Parathyroid adenoma (tissue), 2 donors: ENCODE results near the gene DNMT3B.
"Not testable (repeated sequence)": the region's sequence is repeated elsewhere in the genome, so short reads cannot be mapped to it uniquely, and the experiment has no call there.

Experiments used
- H2AFZ ChIP-seq: fragments of 300-600 bp; sonication (generic); one replicate; pipeline ENCODE4 v1.7.0; 2017; ENCODE audit warnings: antibody characterized with exemption, mild to moderate bottlenecking
- H3K27ac ChIP-seq: fragments of 300-600 bp; sonication (generic); one replicate; pipeline ENCODE4 v1.7.0; 2017
- H3K27me3 ChIP-seq: fragments of 300-600 bp; sonication (generic); one replicate; pipeline ENCODE4 v1.7.0; 2017; ENCODE audit warnings: low read length; ENCODE audit not compliant: control insufficient read depth, insufficient read depth
- H3K36me3 ChIP-seq: fragments of 300-600 bp; sonication (generic); one replicate; pipeline ENCODE4 v1.7.0; 2017; ENCODE audit warnings: low read length; ENCODE audit not compliant: control insufficient read depth, insufficient read depth
- H3K4me1 ChIP-seq: fragments of 300-600 bp; sonication (generic); one replicate; pipeline ENCODE4 v1.7.0; 2017; ENCODE audit warnings: control low read depth
- H3K4me2 ChIP-seq: fragments of 300-600 bp; sonication (generic); one replicate; pipeline ENCODE4 v1.7.0; 2017; ENCODE audit warnings: low read length
- H3K4me3 ChIP-seq: fragments of 300-600 bp; sonication (generic); one replicate; pipeline ENCODE4 v1.7.0; 2017; ENCODE audit warnings: low read depth, low read length
- H3K79me2 ChIP-seq: fragments of 300-600 bp; sonication (generic); one replicate; pipeline ENCODE4 v1.7.0; 2017; ENCODE audit warnings: control low read depth
- H3K9ac ChIP-seq: fragments of 300-600 bp; sonication (generic); one replicate; pipeline ENCODE4 v1.7.0; 2017; ENCODE audit warnings: mild to moderate bottlenecking
- H3K9me3 ChIP-seq: fragments of 300-600 bp; sonication (generic); one replicate; pipeline ENCODE4 v1.7.0; 2017; ENCODE audit warnings: low read length; ENCODE audit not compliant: control insufficient read depth
- CTCF ChIP-seq: fragments of 300-600 bp; sonication (generic); IDR thresholded peaks from one replicate; pipeline ENCODE4 v1.7.0; 2017; ENCODE audit warnings: antibody characterized with exemption, mild to moderate bottlenecking
- donor health status: primary hyperparathyroidism.

The DNMT3B gene

GRCh38 chr20:32790751-32791057 lies 28.5 kb downstream of the DNMT3B start:
- Histone ChIP-seq H3K4me2 (no peak overlapping the region), H3K4me3 (no peak overlapping the region), H3K27me3 (no peaks in the 10 kb centered on the region), H3K4me1 (no peaks in the 10 kb centered on the region), H2AFZ (no peak overlapping the region), H3K36me3 (no peaks in the 10 kb centered on the region), H3K9ac (no peak overlapping the region), H3K9me3 (no peaks in the 10 kb centered on the region), H3K79me2 (no peaks in the 10 kb centered on the region), H3K27ac (no peak overlapping the region)
- TF ChIP-seq CTCF: no peak

GRCh38 chr20:32792316-32792715 lies 30.1 kb downstream of the DNMT3B start:
- Histone ChIP-seq H3K27ac (no peak overlapping the region), H3K4me1 (no peaks in the 10 kb centered on the region), H3K4me2 (no peak overlapping the region), H3K27me3 (no peaks in the 10 kb centered on the region), H3K79me2 (no peaks in the 10 kb centered on the region), H3K36me3 (no peaks in the 10 kb centered on the region), H2AFZ (no peak overlapping the region), H3K9ac (no peak overlapping the region), H3K9me3 (no peaks in the 10 kb centered on the region), H3K4me3 (no peak overlapping the region)
- TF ChIP-seq CTCF: no peak

GRCh38 chr20:32792731-32793458 lies 30.7 kb downstream of the DNMT3B start:
- H3K4me3 ChIP-seq: no peak overlapping the region
- no peak for TF ChIP-seq CTCF
- H3K9me3 ChIP-seq: no peaks in the 10 kb centered on the region
- H3K9ac ChIP-seq: no peak overlapping the region
- H3K4me1 ChIP-seq: no peaks in the 10 kb centered on the region
- H3K4me2 ChIP-seq: no peak overlapping the region
- no peak overlapping the region for H3K27ac ChIP-seq
- no peaks in the 10 kb centered on the region for H3K79me2 ChIP-seq
- no peak overlapping the region for H2AFZ ChIP-seq
- H3K36me3 ChIP-seq: no peaks in the 10 kb centered on the region
- no peaks in the 10 kb centered on the region for H3K27me3 ChIP-seq

- H3K4me1 ChIP-seq: no peaks in the 10 kb centered on the region
- no peak overlapping the region for H3K4me3 ChIP-seq
- H3K27ac ChIP-seq: no peak overlapping the region
- no peak overlapping the region for H2AFZ ChIP-seq
- no peaks in the 10 kb centered on the region for H3K27me3 ChIP-seq
- H3K9ac ChIP-seq: no peak overlapping the region
- H3K4me2 ChIP-seq: no peak overlapping the region
- no peaks in the 10 kb centered on the region for H3K36me3 ChIP-seq
- no peaks in the 10 kb centered on the region for H3K9me3 ChIP-seq
- TF ChIP-seq CTCF: no peak
- no peaks in the 10 kb centered on the region for H3K79me2 ChIP-seq
Observed at GRCh38 chr20:32796383-32796948, 34.3 kb downstream of the DNMT3B start.

GRCh38 chr20:32796981-32797451 lies 34.8 kb downstream of the DNMT3B start:
- H3K4me2 ChIP-seq: no peak overlapping the region

GRCh38 chr20:32797571-32797970 lies 35.4 kb downstream of the DNMT3B start:
- H3K27ac ChIP-seq: not testable (repeated sequence)

More at GRCh38 chr20:32796981-32797451, 34.8 kb downstream of the DNMT3B start:
- TF ChIP-seq CTCF: no peak
- Histone ChIP-seq H3K27me3 (no peaks in the 10 kb centered on the region), H3K4me1 (no peaks in the 10 kb centered on the region), H3K9me3 (no peaks in the 10 kb centered on the region), H3K27ac (no peak overlapping the region), H2AFZ (no peak overlapping the region), H3K9ac (no peak overlapping the region), H3K79me2 (no peaks in the 10 kb centered on the region), H3K4me3 (no peak overlapping the region), H3K36me3 (no peaks in the 10 kb centered on the region)

More at GRCh38 chr20:32797571-32797970, 35.4 kb downstream of the DNMT3B start:
- not testable (repeated sequence) for H3K4me1 ChIP-seq, H3K4me2 ChIP-seq, H2AFZ ChIP-seq, H3K36me3 ChIP-seq, H3K79me2 ChIP-seq, H3K4me3 ChIP-seq, H3K9ac ChIP-seq, H3K9me3 ChIP-seq, H3K27me3 ChIP-seq
